Endothelial cell of umbilical vein (primary cell): Measurements from ENCODE around the gene SKI. TPM values are rescaled to one million over a fixed set of nuclear protein-coding genes. Genes with fewer than 3 reads are reported as not detected.

Experiments
- BruUV-seq: library from RNA; stranded (reverse); fragments of 400-500 nt; replicated peaks from 2 replicates; lab custom pipeline; 2021; lab: Mats Ljungman, UMichigan
- CTCF ChIA-PET: fragments of 300-600, 350-600 bp; sonication (Branson Sonifier 250); formaldehyde crosslinking; loops from one replicate; lab custom pipeline; 2021; ENCODE audit warnings: antibody characterized with exemption, inconsistent platforms; lab: Charles Lee
- POLR2A ChIA-PET: fragments of 300-600, 350-600 bp; sonication (Branson Sonifier 250); formaldehyde crosslinking; loops from one replicate; lab custom pipeline; 2021; ENCODE audit warnings: antibody characterized with exemption, inconsistent platforms; lab: Charles Lee
- DNase-seq: peaks from one replicate; pipeline ENCODE4 v3.0.0-alpha.2; 2011; ENCODE audit warnings: low read depth, low spot score
- FAIRE-seq: peaks from 2 replicates; lab custom pipeline; 2011; peaks lifted over from hg19 to GRCh38; lab: Jason Lieb, UNC
- H2AFZ ChIP-seq: 2 replicates; pipeline ENCODE4 v1.6.0; 2012; ENCODE audit warnings: low read depth, low read length, control low read depth, inconsistent platforms
- H3K27ac ChIP-seq: 2 replicates; pipeline ENCODE4 v1.5.1; 2011; ENCODE audit warnings: low read depth, mild to moderate bottlenecking, control low read depth, low read length, moderate library complexity; ENCODE audit not compliant: insufficient read depth
- H3K27me3 ChIP-seq, 2 experiments: 2 replicates each; pipeline versions ENCODE4 v1.6.0 to v1.6.1; 2011; ENCODE audit warnings: low read length in 2 of 2, mixed read lengths in 1 of 2; ENCODE audit not compliant: control insufficient read depth in 2 of 2, insufficient read depth in 2 of 2
- H3K36me3 ChIP-seq, 2 experiments: 2 replicates in 1 of 2; 3 replicates in 1 of 2; pipeline ENCODE4 v1.5.1; 2011; ENCODE audit warnings: low read length in 2 of 2, mild to moderate bottlenecking in 1 of 2, moderate library complexity in 1 of 2; ENCODE audit not compliant: control insufficient read depth in 2 of 2, insufficient read depth in 2 of 2; ENCODE audit errors: extremely low read depth in 1 of 2
- H3K4me1 ChIP-seq: 3 replicates; pipeline ENCODE4 v1.5.1; 2011; ENCODE audit warnings: mild to moderate bottlenecking, low read length; ENCODE audit not compliant: control insufficient read depth, insufficient read depth; ENCODE audit errors: extremely low read depth
- H3K4me2 ChIP-seq: 2 replicates; pipeline ENCODE4 v1.6.1; 2011; ENCODE audit warnings: low read length, control low read depth, mixed read lengths; ENCODE audit not compliant: insufficient read depth
- H3K4me3 ChIP-seq, 3 experiments: fragments of 200-600 bp in 1 of 3; sonication (generic), shearing (Covaris generic) in 1 of 3; replicated peaks in 1 of 3; 2 replicates each; pipeline ENCODE4 v1.5.1; 2011 to 2016; ENCODE audit warnings: control low read depth in 3 of 3, low read length in 3 of 3, mild to moderate bottlenecking in 2 of 3, inconsistent platforms in 1 of 3, low read depth in 1 of 3, moderate library complexity in 1 of 3; ENCODE audit not compliant: insufficient read depth in 1 of 3
- H3K79me2 ChIP-seq: 2 replicates; pipeline ENCODE4 v1.6.0; 2012; ENCODE audit warnings: low read length, inconsistent platforms; ENCODE audit not compliant: control insufficient read depth, insufficient read depth
- H3K9ac ChIP-seq: replicated peaks from 2 replicates; pipeline ENCODE3; 2011; ENCODE audit warnings: low read length, control low read depth; ENCODE audit not compliant: insufficient read depth; ENCODE audit errors: extremely low read depth
- H3K9me1 ChIP-seq: replicated peaks from 3 replicates; pipeline ENCODE4 v1.6.0; 2011; ENCODE audit warnings: mild to moderate bottlenecking, low read length; ENCODE audit not compliant: control insufficient read depth, insufficient read depth; ENCODE audit errors: extremely low read depth
- H3K9me3 ChIP-seq: replicated peaks from 2 replicates; pipeline ENCODE4 v1.5.1; 2012; ENCODE audit warnings: low read length, inconsistent platforms; ENCODE audit not compliant: control insufficient read depth, insufficient read depth
- H4K20me1 ChIP-seq: replicated peaks from 2 replicates; pipeline ENCODE3; 2011; ENCODE audit warnings: mild to moderate bottlenecking, low read length; ENCODE audit not compliant: control insufficient read depth, insufficient read depth; ENCODE audit errors: extremely low read depth
- GATA2 ChIP-seq: IDR thresholded peaks from 2 replicates; pipeline ENCODE4 v1.7.0; 2011; ENCODE audit warnings: low read depth, mild to moderate bottlenecking, moderate library complexity, mixed read lengths, low read length; ENCODE audit not compliant: insufficient read length, insufficient read depth
- JUN ChIP-seq: IDR thresholded peaks from 2 replicates; pipeline ENCODE4 v1.6.1; 2011; ENCODE audit warnings: borderline replicate concordance, low read depth; ENCODE audit not compliant: insufficient read length, insufficient read depth
- MYC ChIP-seq: IDR thresholded peaks from one replicate; pipeline ENCODE4 v1.6.1; 2011; ENCODE audit warnings: mild to moderate bottlenecking, low read depth, low read length
- POLR2A ChIP-seq: IDR thresholded peaks from 2 replicates; pipeline ENCODE4 v1.6.1; 2012; ENCODE audit warnings: low read depth, mild to moderate bottlenecking, control low read depth, low read length
- dilution Hi-C: fragments of 300-500 bp; cut with MboI; formaldehyde crosslinking; loops from one replicate; pipeline ENCODE4 v1.15.0; 2019; ENCODE audit warnings: low sequenced_read_pairs; ENCODE audit not compliant: extremely low pct_ligation_motif_present
- intact Hi-C: fragments of 100-400 bp; cut with micrococcal nuclease; formaldehyde crosslinking; loops from one replicate; pipeline ENCODE4 v1.10.0; 2022
- polyA plus RNA-seq, 4 experiments: library from polyadenylated mRNA; depleted of rRNA in 3 of 4; stranded (reverse) in 3 of 4; unstranded in 1 of 4; fragments of >200 nt; gene quantifications; 2 replicates each; pipeline versions ENCODE4 v1.2.1 to v1.2.3, GENCODE V29; 2011 to 2012; ENCODE audit warnings: missing spikeins in 1 of 4
- total RNA-seq: library from RNA; stranded (reverse); gene quantifications from 2 replicates; pipeline ENCODE4 v1.2.3, GENCODE V29; 2021
- TF ChIP-seq, protein P1 (sequence below), 2 donors: IDR thresholded peaks; 1 replicate in 1 of 2; 2 replicates in 1 of 2; pipeline ENCODE4 v1.5.1; 2011; ENCODE audit warnings: low read length in 2 of 2, mild to moderate bottlenecking in 2 of 2, moderate library complexity in 2 of 2, control low read depth in 1 of 2, inconsistent platforms in 1 of 2, low read depth in 1 of 2; ENCODE audit not compliant: insufficient read depth in 1 of 2; ENCODE audit errors: extremely low read depth in 1 of 2

Gene SKI
- total and polyA plus RNA-seq, 2 donors (not counting 3 experiments of a cell fraction or from before 2014, with no cell fraction given): 11.6 to 80.3 TPM

- peak; percentile 43 for DNase-seq
These were observed 83.3 kb downstream of the SKI start for GRCh38 chr1:2311184-2312032.

More at GRCh38 chr1:2311184-2312032, 83.3 kb downstream of the SKI start:
- no peak overlapping the region for H3K4me2 ChIP-seq
- intact Hi-C loops: loop anchor here (5.0 kb wide), 3 partner anchors 71 to 114 kb away; no protein-coding TSS in a partner anchor
- H3K36me3 ChIP-seq: peaks cover 0 to 13% of the 10 kb centered on the region in 2 experiments
- dilution Hi-C loops: no loop called here
- H2AFZ ChIP-seq: no peak overlapping the region
- H3K9ac ChIP-seq: no peak overlapping the region
- no peaks in the 10 kb centered on the region for H3K9me3 ChIP-seq
- H3K27me3 ChIP-seq: no peaks in the 10 kb centered on the region
- H3K27ac ChIP-seq: no peak overlapping the region
- POLR2A ChIA-PET: interaction anchor here (1.2 to 1.6 kb wide), 2 partner anchors 82 to 84 kb away, joined by 5 read pairs; partner anchors contain the start of gene SKI
- H3K79me2 ChIP-seq: no peaks in the 10 kb centered on the region
- no TSS peak for BruUV-seq
- CTCF ChIA-PET: interaction anchor here (0.8 to 6.8 kb wide), 9 partner anchors 10 to 116 kb away, joined by 3 to 51 read pairs (median 7); partner anchors contain the start of gene FAAP20
- H3K4me1 ChIP-seq: peaks cover 7% of the 10 kb centered on the region
- TF ChIP-seq POLR2A (peak; percentile 12), JUN (no peak), GATA2 (no peak), MYC (no peak)
- TF ChIP-seq, protein P1, sequence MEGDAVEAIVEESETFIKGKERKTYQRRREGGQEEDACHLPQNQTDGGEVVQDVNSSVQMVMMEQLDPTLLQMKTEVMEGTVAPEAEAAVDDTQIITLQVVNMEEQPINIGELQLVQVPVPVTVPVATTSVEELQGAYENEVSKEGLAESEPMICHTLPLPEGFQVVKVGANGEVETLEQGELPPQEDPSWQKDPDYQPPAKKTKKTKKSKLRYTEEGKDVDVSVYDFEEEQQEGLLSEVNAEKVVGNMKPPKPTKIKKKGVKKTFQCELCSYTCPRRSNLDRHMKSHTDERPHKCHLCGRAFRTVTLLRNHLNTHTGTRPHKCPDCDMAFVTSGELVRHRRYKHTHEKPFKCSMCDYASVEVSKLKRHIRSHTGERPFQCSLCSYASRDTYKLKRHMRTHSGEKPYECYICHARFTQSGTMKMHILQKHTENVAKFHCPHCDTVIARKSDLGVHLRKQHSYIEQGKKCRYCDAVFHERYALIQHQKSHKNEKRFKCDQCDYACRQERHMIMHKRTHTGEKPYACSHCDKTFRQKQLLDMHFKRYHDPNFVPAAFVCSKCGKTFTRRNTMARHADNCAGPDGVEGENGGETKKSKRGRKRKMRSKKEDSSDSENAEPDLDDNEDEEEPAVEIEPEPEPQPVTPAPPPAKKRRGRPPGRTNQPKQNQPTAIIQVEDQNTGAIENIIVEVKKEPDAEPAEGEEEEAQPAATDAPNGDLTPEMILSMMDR (IDR thresholded peaks at IDR 0.05; ENCODE audit: extremely low read depth in 1 of 2, insufficient read depth in 1 of 2, low read depth in 1 of 2, low read length in 2 of 2): peak; percentile 20 to 66
- no peaks in the 10 kb centered on the region for H3K9me1 ChIP-seq
- H4K20me1 ChIP-seq: no peaks in the 10 kb centered on the region
- H3K4me3 ChIP-seq: no peak overlapping the region
- peak; percentile 48 for FAIRE-seq
